HG03060 (cell line): ENCODE data around the gene FANCM.
A peak's percentile ranks its signal among the peaks of the same experiment; 100 is the strongest.

ENCODE experiments used
- ATAC-seq: cut with Tn5 transposase; IDR thresholded peaks from one replicate; pipeline ENCODE4 v1.9.1; 2021; ENCODE audit warnings: low read depth, moderate number of reproducible peaks; ENCODE audit not compliant: unreplicated experiment

The FANCM gene, protein sequence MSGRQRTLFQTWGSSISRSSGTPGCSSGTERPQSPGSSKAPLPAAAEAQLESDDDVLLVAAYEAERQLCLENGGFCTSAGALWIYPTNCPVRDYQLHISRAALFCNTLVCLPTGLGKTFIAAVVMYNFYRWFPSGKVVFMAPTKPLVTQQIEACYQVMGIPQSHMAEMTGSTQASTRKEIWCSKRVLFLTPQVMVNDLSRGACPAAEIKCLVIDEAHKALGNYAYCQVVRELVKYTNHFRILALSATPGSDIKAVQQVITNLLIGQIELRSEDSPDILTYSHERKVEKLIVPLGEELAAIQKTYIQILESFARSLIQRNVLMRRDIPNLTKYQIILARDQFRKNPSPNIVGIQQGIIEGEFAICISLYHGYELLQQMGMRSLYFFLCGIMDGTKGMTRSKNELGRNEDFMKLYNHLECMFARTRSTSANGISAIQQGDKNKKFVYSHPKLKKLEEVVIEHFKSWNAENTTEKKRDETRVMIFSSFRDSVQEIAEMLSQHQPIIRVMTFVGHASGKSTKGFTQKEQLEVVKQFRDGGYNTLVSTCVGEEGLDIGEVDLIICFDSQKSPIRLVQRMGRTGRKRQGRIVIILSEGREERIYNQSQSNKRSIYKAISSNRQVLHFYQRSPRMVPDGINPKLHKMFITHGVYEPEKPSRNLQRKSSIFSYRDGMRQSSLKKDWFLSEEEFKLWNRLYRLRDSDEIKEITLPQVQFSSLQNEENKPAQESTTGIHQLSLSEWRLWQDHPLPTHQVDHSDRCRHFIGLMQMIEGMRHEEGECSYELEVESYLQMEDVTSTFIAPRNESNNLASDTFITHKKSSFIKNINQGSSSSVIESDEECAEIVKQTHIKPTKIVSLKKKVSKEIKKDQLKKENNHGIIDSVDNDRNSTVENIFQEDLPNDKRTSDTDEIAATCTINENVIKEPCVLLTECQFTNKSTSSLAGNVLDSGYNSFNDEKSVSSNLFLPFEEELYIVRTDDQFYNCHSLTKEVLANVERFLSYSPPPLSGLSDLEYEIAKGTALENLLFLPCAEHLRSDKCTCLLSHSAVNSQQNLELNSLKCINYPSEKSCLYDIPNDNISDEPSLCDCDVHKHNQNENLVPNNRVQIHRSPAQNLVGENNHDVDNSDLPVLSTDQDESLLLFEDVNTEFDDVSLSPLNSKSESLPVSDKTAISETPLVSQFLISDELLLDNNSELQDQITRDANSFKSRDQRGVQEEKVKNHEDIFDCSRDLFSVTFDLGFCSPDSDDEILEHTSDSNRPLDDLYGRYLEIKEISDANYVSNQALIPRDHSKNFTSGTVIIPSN (N-terminal part only)

DNA sequence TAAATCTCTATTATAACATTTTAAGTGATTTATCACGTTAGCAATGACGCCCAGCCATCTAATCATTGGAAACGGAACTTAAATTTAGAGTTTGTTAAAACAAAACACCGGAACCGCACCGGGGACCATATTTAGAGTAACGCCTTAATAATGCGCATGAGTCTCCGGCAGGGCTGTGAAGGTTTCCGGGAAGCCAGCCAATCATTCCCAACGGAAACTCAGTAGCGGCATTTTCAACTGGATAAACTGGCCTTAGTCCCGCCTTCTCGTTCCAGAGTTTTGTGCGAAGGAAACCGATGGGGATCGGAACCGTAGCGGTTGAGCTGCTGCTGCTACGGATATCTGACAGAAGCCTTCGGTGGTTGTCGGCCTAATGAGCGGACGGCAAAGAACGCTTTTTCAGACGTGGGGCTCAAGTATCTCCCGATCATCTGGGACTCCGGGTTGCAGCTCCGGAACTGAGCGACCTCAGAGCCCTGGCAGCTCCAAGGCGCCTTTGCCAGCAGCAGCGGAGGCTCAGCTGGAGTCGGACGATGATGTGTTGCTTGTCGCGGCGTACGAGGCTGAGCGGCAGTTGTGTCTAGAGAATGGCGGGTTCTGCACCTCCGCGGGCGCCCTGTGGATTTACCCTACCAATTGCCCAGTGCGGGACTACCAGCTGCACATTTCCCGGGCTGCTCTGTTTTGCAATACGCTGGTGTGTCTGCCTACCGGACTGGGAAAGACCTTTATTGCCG is at the start of gene FANCM:
Gene FANCM, plus strand, starts transcription at position 272 of the 737 bp plus-strand sequence. Its CDS starts 102 bp downstream, at position 374.
- ATAC-seq = peak; percentile 34

- peak; percentile 82 for ATAC-seq
Observed at GRCh38 chr14:45089813-45090212, 45.9 kb upstream of the FANCM start.

DNA sequence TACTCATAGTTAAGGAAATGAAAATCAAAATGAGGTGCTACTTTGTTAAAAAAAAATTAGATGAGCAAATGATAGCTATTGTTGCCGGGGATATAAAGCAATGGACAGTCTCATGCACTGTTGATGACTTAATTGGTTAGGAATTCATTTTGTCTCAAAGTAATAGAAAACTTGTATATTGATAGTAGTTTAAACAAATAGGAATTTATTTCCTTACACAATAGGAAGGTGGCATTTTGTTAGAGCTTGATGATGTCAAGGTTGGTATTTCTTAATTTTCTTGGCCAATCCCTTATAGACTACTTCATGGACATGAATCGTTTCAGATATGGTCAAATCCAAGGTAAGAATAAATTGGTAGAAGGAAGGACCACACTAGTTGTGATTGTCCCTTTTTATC is 44.0 kb upstream of the FANCM start:
- no peak for ATAC-seq

GRCh38 chr14:45094275-45094674 is 41.5 kb upstream of the FANCM start:
- no peak for ATAC-seq

- no peak for ATAC-seq
Observed at GRCh38 chr14:45095143-45095542, 40.6 kb upstream of the FANCM start.

GRCh38 chr14:45096218-45096617 is 39.5 kb upstream of the FANCM start:
- ATAC-seq = no peak

GRCh38 chr14:45103806-45104205 is 31.9 kb upstream of the FANCM start:
- ATAC-seq = no peak

GRCh38 chr14:45104561-45104960 is 31.2 kb upstream of the FANCM start:
- ATAC-seq = no peak

- no peak for ATAC-seq
Observed at GRCh38 chr14:45112896-45113781, 22.6 kb upstream of the FANCM start.

DNA sequence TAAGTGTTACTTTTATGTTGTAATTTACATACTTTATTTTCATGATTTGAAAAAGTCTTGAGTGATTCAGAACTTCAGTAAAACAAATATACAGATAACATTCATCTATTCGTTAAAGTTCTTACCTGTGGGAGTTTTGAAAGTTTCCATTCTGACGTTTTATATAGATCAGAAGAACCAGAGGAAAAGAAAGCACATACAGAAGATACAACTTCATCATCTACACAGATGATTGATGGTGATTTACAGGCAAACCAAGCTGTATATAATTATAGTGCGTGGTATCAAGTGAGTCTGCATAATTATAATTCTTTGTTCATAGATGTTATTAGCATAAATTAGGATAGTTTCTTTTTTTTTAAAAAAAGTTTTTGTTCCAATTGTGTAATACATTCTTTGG is 21.4 kb upstream of the FANCM start:
- no peak for ATAC-seq

DNA sequence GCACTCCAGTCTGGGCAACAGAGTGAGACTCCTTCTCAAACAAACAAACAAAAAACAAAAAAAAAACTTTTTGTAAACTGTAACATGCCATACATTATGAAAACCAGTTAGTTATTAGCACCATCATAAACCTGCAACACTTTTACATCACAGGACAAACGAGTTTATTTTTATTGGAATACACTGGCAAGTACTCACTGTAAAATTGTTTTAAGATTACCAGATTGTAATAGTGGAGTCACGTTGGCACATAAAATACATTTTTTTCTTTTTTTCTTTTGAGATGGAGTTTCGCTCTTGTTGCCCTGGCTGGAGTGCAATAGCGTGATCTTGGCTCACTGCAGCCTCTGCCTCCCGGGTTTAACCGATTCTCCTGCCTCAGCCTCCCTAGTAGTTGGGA is 17.1 kb upstream of the FANCM start:
- no peak for ATAC-seq

GRCh38 chr14:45120096-45120495 is 15.6 kb upstream of the FANCM start:
- no peak for ATAC-seq

GRCh38 chr14:45123271-45123670 is 12.5 kb upstream of the FANCM start:
- no peak for ATAC-seq

- ATAC-seq = no peak
Observed at GRCh38 chr14:45125754-45126153, 10.0 kb upstream of the FANCM start.

GRCh38 chr14:45128963-45129629 is 6.6 kb upstream of the FANCM start:
- ATAC-seq = no peak

- ATAC-seq = no peak
Observed at GRCh38 chr14:45133683-45134050, 2.1 kb upstream of the FANCM start.

- peak; percentile 86 for ATAC-seq
Observed at GRCh38 chr14:45134051-45134958, 1.4 kb upstream of the FANCM start, which contains the start of gene FKBP3. TSS of gene FKBP3 (minus strand) at chr14:45134481. CDS start at chr14:45134456, 25 bp downstream.
